ENCODE data around the gene PDSS2. TPM values are rescaled to one million over a fixed set of nuclear protein-coding genes. Genes with fewer than 3 reads are reported as not detected.

Gene PDSS2
- total and polyA plus RNA-seq, 2 of the 4 experiments (the other 2 are of a cell fraction): 8.6 to 9.2 TPM

DNA sequence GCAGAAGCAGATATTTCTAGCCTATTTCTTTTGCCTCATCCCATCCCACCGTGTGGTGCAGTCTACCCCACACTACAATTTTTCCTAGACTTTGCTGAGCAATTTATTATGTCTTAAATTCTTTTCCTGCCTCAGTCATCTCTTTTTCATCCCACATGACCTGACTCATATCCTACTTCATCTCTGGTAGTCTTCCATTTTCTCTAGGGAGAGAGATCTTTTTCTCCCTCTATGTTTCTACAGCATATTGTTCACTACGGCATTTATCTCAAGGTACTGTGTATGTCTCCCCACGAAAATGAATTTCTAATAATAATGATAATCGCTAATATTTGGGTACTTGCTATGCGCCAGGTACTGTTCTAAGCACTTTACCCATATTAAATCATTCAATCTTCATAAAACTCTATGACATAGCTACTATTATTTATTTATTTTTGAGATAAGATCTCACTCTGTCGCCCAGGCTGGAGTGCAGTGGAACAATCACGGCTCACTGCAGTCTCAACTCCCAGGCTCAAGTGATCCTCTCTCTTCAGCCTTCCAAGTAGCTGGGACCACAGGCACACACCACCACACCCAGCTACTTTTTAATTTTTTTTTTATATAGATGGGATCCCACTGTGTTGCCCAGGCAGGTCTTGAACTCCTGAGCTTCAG lies 15.6 kb downstream of the PDSS2 start:
- Histone ChIP-seq H3K9me3 (ENCODE audit: control insufficient read depth, insufficient read depth, low read length) (peaks cover 9% of the 10 kb centered on the region), H2BK120ac (ENCODE audit: low read depth, low read length) (peak overlapping the region; percentile 32; the same call in 1 of the 2 replicates), H3K14ac (replicated peaks; ENCODE audit: low read depth, low read length) (no peak overlapping the region; the same call in 1 of the 2 replicates), H3K4ac (ENCODE audit: low read depth, low read length) (peak overlapping the region; percentile 45; the same call in 1 of the 2 replicates), H2AK5ac (ENCODE audit: low read depth, low read length) (no peak overlapping the region; the same call in 1 of the 2 replicates), H3K27me3 (ENCODE audit: control insufficient read depth, insufficient read depth, low read length) (no peaks in the 10 kb centered on the region), H2BK15ac (ENCODE audit: low read depth, low read length) (no peak overlapping the region), H3K4me1 (ENCODE audit: control insufficient read depth, insufficient read depth, low read length) (peaks cover 6% of the 10 kb centered on the region), H3K79me1 (ENCODE audit: low read depth in 1 of 2, low read length in 2 of 2) (peaks cover 31 to 44% of the 10 kb centered on the region in 2 experiments), H3K27ac (ENCODE audit: insufficient read depth, low read length) (no peak overlapping the region), H3K23ac (ENCODE audit: low read depth, low read length) (no peak overlapping the region), H4K5ac (ENCODE audit: low read depth, low read length) (no peak overlapping the region), H3K9me1 (ENCODE audit: insufficient read depth, low read length) (no peaks in the 10 kb centered on the region), H4K20me1 (ENCODE audit: insufficient read depth, low read length) (no peaks in the 10 kb centered on the region), H3K18ac (ENCODE audit: low read depth, low read length) (peak overlapping the region; percentile 25; the same call in 1 of the 2 replicates), H3K36me3 (ENCODE audit: control insufficient read depth, insufficient read depth, low read length) (no peaks in the 10 kb centered on the region), H2AK9ac (replicated peaks; ENCODE audit: low read depth, low read length, poor library complexity) (no peak overlapping the region), H3K56ac (ENCODE audit: extremely low read depth, insufficient read depth, low read length) (no peak overlapping the region), H2BK5ac (ENCODE audit: low read depth, low read length, poor library complexity, severe bottlenecking) (peak overlapping the region; percentile 39), H4K8ac (ENCODE audit: low read depth in 2 of 2, low read length in 2 of 2) (no peak overlapping the region), H3K4me3 (ENCODE audit: insufficient read depth, low read depth, low read length) (no peak overlapping the region), H3K9ac (ENCODE audit: low read depth, low read length) (no peak overlapping the region), H4K91ac (ENCODE audit: insufficient read depth, low read depth, low read length) (no peak overlapping the region), H3K4me2 (ENCODE audit: low read depth, low read length) (peak overlapping the region; percentile 41; the same call in 1 of the 2 replicates), H2AFZ (replicated peaks; ENCODE audit: low read length, poor library complexity) (no peak overlapping the region), H2BK20ac (ENCODE audit: low read depth, low read length) (no peak overlapping the region)
- intact Hi-C loops (cut with micrococcal nuclease) (no loop called here), dilution Hi-C loops (cut with HindIII; ENCODE audit: low sequenced_read_pairs, unreplicated experiment) (no loop called here), in situ Hi-C loops (cut with MboI; ENCODE audit: low sequenced_read_pairs) (no loop called here)
- ATAC-seq (ENCODE audit: low read depth): peak; percentile 35
- CTCF ChIA-PET: interaction anchor here (1.1 kb wide), 1 partner anchor 11 kb away, joined by 4 read pairs; no protein-coding TSS in a partner anchor
- 0 out of 2 replicates have a peak, but pooled peaks have one; percentile 0 for TF ChIP-seq MAFK (IDR thresholded peaks at IDR 0.05; ENCODE audit: low read depth, low read length)
- TF ChIP-seq, protein P1, sequence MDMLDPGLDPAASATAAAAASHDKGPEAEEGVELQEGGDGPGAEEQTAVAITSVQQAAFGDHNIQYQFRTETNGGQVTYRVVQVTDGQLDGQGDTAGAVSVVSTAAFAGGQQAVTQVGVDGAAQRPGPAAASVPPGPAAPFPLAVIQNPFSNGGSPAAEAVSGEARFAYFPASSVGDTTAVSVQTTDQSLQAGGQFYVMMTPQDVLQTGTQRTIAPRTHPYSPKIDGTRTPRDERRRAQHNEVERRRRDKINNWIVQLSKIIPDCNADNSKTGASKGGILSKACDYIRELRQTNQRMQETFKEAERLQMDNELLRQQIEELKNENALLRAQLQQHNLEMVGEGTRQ (IDR thresholded peaks at IDR 0.05; ENCODE audit: low read depth, low read length): no peak
- DNase-seq: peak; percentile 51
- no TSS peak for BruUV-seq (replicated peaks)
- POLR2A ChIA-PET (ENCODE audit: unreplicated experiment): no interaction called here
- no CpG with 5 or more reads among the region's 7 CpGs for WGBS, 2 experiments (ENCODE audit: extremely low coverage in 2 of 2, insufficient read length in 1 of 2)

Measured in IMR-90 (cell line).